H1 (cell line): ENCODE measurements around the gene USP16. TPM values are rescaled to one million over a fixed set of nuclear protein-coding genes. Genes with fewer than 3 reads are reported as not detected.
"Not testable (repeated sequence)": the region's sequence is repeated elsewhere in the genome, so short reads cannot be mapped to it uniquely, and the experiment has no call there.

Source experiments
- CTCF ChIA-PET: fragments of 300-600 bp; sonication (Branson Sonifier 250); formaldehyde crosslinking; loops from one replicate; lab custom pipeline; 2021; ENCODE audit not compliant: partially characterized antibody; lab: Charles Lee
- POLR2A ChIA-PET: fragments of 300-600 bp; sonication (Branson Sonifier 250); formaldehyde crosslinking; loops from one replicate; lab custom pipeline; 2021; ENCODE audit warnings: inconsistent platforms; ENCODE audit not compliant: partially characterized antibody; lab: Charles Lee
- DNase-seq, 2 experiments: peaks; one replicate each; pipeline versions ENCODE4 v3.0.0 to v3.0.0-alpha.2; 2010 to 2022; ENCODE audit warnings: low spot score in 2 of 2, low read depth in 1 of 2, mixed read lengths in 1 of 2
- FAIRE-seq: peaks from 2 replicates; lab custom pipeline; 2011; peaks lifted over from hg19 to GRCh38; lab: Jason Lieb, UNC
- H2AFZ ChIP-seq: 2 replicates; pipeline ENCODE4 v1.8.1; 2012; ENCODE audit warnings: low read length, inconsistent platforms
- H2AK5ac ChIP-seq: 2 replicates; pipeline ENCODE4 v1.6.1; 2013; ENCODE audit warnings: low read depth, low read length
- H2BK120ac ChIP-seq: replicated peaks from 2 replicates; pipeline ENCODE3; 2013; ENCODE audit warnings: low read depth, low read length, inconsistent platforms
- H2BK12ac ChIP-seq: 2 replicates; pipeline ENCODE4 v1.6.1; 2013; ENCODE audit warnings: low read depth, low read length
- H2BK15ac ChIP-seq: 2 replicates; pipeline ENCODE4 v1.6.1; 2013; ENCODE audit warnings: low read length
- H2BK20ac ChIP-seq: 2 replicates; pipeline ENCODE4 v1.6.1; 2013; ENCODE audit warnings: low read length
- H2BK5ac ChIP-seq: 2 replicates; pipeline ENCODE4 v1.6.1; 2013; ENCODE audit warnings: low read depth, low read length
- H3K14ac ChIP-seq: 2 replicates; pipeline ENCODE4 v1.6.1; 2013; ENCODE audit warnings: inconsistent platforms; ENCODE audit not compliant: insufficient read length
- H3K18ac ChIP-seq: 2 replicates; pipeline ENCODE4 v1.6.1; 2013; ENCODE audit warnings: low read length; ENCODE audit errors: extremely low read depth
- H3K23ac ChIP-seq: 2 replicates; pipeline ENCODE4 v1.6.1; 2013; ENCODE audit warnings: inconsistent platforms; ENCODE audit not compliant: insufficient read length
- H3K23me2 ChIP-seq: 2 replicates; pipeline ENCODE4 v1.6.1; 2013; ENCODE audit warnings: low read depth, low read length
- H3K27ac ChIP-seq: 2 replicates; pipeline ENCODE4 v1.6.1; 2011; ENCODE audit warnings: low read depth, low read length, inconsistent platforms
- H3K27me3 ChIP-seq, 4 experiments: replicated peaks in 1 of 4; 1 replicate in 1 of 4; 2 replicates in 3 of 4; pipeline versions ENCODE4 v1.6.1 to v1.8.1; 2011 to 2013; ENCODE audit warnings: low read length in 3 of 4, mild to moderate bottlenecking in 3 of 4, inconsistent platforms in 2 of 4, mixed read lengths in 2 of 4, moderate library complexity in 1 of 4; ENCODE audit not compliant: control insufficient read depth in 3 of 4, insufficient read depth in 3 of 4; ENCODE audit errors: extremely low read depth in 1 of 4
- H3K36me3 ChIP-seq, 4 experiments: 2 replicates each; pipeline versions ENCODE4 v1.6.1 to v1.8.1; 2011 to 2013; ENCODE audit warnings: mild to moderate bottlenecking in 4 of 4, low read length in 3 of 4, moderate library complexity in 2 of 4, control low read depth in 1 of 4, inconsistent platforms in 1 of 4; ENCODE audit not compliant: insufficient read depth in 4 of 4, control insufficient read depth in 2 of 4
- H3K4ac ChIP-seq: replicated peaks from 2 replicates; pipeline ENCODE3; 2013; ENCODE audit warnings: low read length, low read depth, mixed read lengths, inconsistent platforms; ENCODE audit not compliant: insufficient read length
- H3K4me1 ChIP-seq, 4 experiments: replicated peaks in 1 of 4; 1 replicate in 1 of 4; 2 replicates in 3 of 4; pipeline versions ENCODE4 v1.6.1 to v1.8.1; 2011 to 2013; ENCODE audit warnings: low read length in 3 of 4, inconsistent platforms in 2 of 4, mixed read lengths in 1 of 4; ENCODE audit not compliant: insufficient read depth in 4 of 4, control insufficient read depth in 3 of 4
- H3K4me2 ChIP-seq, 2 experiments: 2 replicates each; pipeline versions ENCODE4 v1.6.1 to v1.8.1; 2011 to 2013; ENCODE audit warnings: low read depth in 2 of 2, low read length in 2 of 2, control low read depth in 1 of 2, inconsistent platforms in 1 of 2, mild to moderate bottlenecking in 1 of 2; ENCODE audit not compliant: insufficient read depth in 1 of 2
- H3K4me3 ChIP-seq, 4 experiments: fragments of 200-600, 300-600 bp in 1 of 4; sonication (generic), shearing (Covaris generic), sonication (Bioruptor Twin) in 1 of 4; 2 replicates each; pipeline versions ENCODE4 v1.5.1 to v1.8.1; 2011 to 2016; ENCODE audit warnings: low read length in 4 of 4, low read depth in 3 of 4, control low read depth in 2 of 4, inconsistent platforms in 2 of 4, mild to moderate bottlenecking in 2 of 4, mixed read lengths in 1 of 4, moderate library complexity in 1 of 4; ENCODE audit not compliant: insufficient read depth in 2 of 4; ENCODE audit errors: extremely low read depth in 1 of 4
- H3K56ac ChIP-seq: replicated peaks from 2 replicates; pipeline ENCODE3; 2013; ENCODE audit warnings: low read depth, mild to moderate bottlenecking, mixed read lengths, low read length, inconsistent platforms; ENCODE audit not compliant: insufficient read length
- H3K79me1 ChIP-seq: 2 replicates; pipeline ENCODE4 v1.6.1; 2013; ENCODE audit warnings: low read depth, low read length, control low read depth
- H3K79me2 ChIP-seq, 2 experiments: 2 replicates each; pipeline versions ENCODE4 v1.6.1 to v1.8.1; 2012 to 2013; ENCODE audit warnings: low read length in 2 of 2, mild to moderate bottlenecking in 2 of 2, inconsistent platforms in 1 of 2; ENCODE audit not compliant: insufficient read depth in 2 of 2, control insufficient read depth in 1 of 2
- H3K9ac ChIP-seq, 4 experiments: replicated peaks in 1 of 4; 1 replicate in 1 of 4; 2 replicates in 3 of 4; pipeline versions ENCODE4 v1.6.1 to v1.8.1; 2011 to 2013; ENCODE audit warnings: low read depth in 3 of 4, low read length in 3 of 4, control low read depth in 2 of 4, mild to moderate bottlenecking in 2 of 4, moderate library complexity in 2 of 4, inconsistent platforms in 1 of 4; ENCODE audit errors: extremely low read depth in 1 of 4
- H3K9me3 ChIP-seq, 2 experiments: 2 replicates each; pipeline versions ENCODE4 v1.6.1 to v1.8.1; 2012 to 2013; ENCODE audit warnings: mild to moderate bottlenecking in 2 of 2, moderate library complexity in 2 of 2, control low read depth in 1 of 2, inconsistent platforms in 1 of 2, low read depth in 1 of 2, low read length in 1 of 2, mixed read lengths in 1 of 2; ENCODE audit not compliant: insufficient read depth in 2 of 2
- H4K20me1 ChIP-seq, 2 experiments: replicated peaks in 1 of 2; 2 replicates each; pipeline versions ENCODE3 to v1.8.1; 2011 to 2013; ENCODE audit warnings: inconsistent platforms in 2 of 2, low read length in 2 of 2, mild to moderate bottlenecking in 1 of 2; ENCODE audit not compliant: insufficient read depth in 2 of 2, control insufficient read depth in 1 of 2
- H4K5ac ChIP-seq: 2 replicates; pipeline ENCODE4 v1.6.1; 2013; ENCODE audit warnings: low read length, low read depth, mixed read lengths, inconsistent platforms; ENCODE audit not compliant: insufficient read length
- H4K8ac ChIP-seq: 2 replicates; pipeline ENCODE4 v1.8.0; 2013; ENCODE audit warnings: mild to moderate bottlenecking, moderate library complexity, low read length, inconsistent platforms; ENCODE audit not compliant: insufficient read depth; ENCODE audit errors: extremely low read depth
- H4K91ac ChIP-seq: replicated peaks from 2 replicates; pipeline ENCODE3; 2013; ENCODE audit warnings: low read length, mixed read lengths, inconsistent platforms; ENCODE audit not compliant: insufficient read length
- WGBS, 2 experiments: shearing (Covaris generic) in 1 of 2; methylation state at CpG; one replicate each; pipeline versions ENCODE4 v1.1.6 to v1.1.7; 2013 to 2015; ENCODE audit warnings: low lambda C conversion rate in 2 of 2, mixed read lengths in 2 of 2, inconsistent platforms in 1 of 2, low coverage in 1 of 2, missing lambda C conversion rate in 1 of 2; ENCODE audit not compliant: insufficient replicate concordance in 2 of 2, insufficient coverage in 1 of 2, insufficient read length in 1 of 2; ENCODE audit errors: extremely low coverage in 1 of 2, missing lambda C conversion rate in 1 of 2; 5-methylcytosine and 5-hydroxymethylcytosine counted together
- polyA plus RNA-seq, 7 experiments: library from polyadenylated mRNA; depleted of rRNA in 3 of 7; stranded (reverse) in 5 of 7; unstranded in 2 of 7; fragments of >200 nt in 5 of 7; fragments of 200-250 nt in 2 of 7; gene quantifications; 1 replicate in 5 of 7; 2 replicates in 1 of 7; 4 replicates in 1 of 7; pipeline versions ENCODE4 v1.2.1 to v1.2.3, GENCODE V29; 2011 to 2013; ENCODE audit warnings: missing spikeins in 2 of 7, mixed read lengths in 2 of 7
- total RNA-seq: library from RNA; stranded (reverse); fragmentation: NEBNext Ultra II Directional; extraction: Animal tissue kit (Norgen Biotek cat#: 25700); gene quantifications from 2 replicates; pipeline ENCODE4 v1.2.1, GENCODE V29; 2021

USP16 gene
- total and polyA plus RNA-seq, 2 of the 8 experiments (the other 6 are each of a cell fraction or from before 2014, with no cell fraction given), result 3.4 to 19.1 TPM

DNA sequence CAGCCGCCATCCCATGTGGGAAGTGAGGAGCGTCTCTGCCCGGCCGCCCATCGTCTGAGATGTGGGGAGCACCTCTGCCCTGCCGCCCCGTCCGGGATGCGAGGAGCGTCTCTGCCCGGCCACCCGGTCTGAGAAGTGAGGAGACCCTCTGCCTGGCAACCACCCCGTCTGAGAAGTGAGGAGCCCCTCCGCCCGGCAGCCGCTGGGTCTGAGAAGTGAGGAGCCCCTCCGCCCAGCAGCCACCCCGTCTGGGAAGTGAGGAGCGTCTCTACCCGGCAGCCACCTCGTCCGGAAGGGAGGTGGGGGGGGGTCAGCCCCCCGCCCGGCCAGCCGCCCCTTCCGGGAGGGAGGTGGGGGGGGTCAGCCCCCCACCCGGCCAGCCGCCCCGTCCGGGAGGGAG, 13.2 kb upstream of the USP16 start:
- H2BK12ac ChIP-seq, H4K91ac ChIP-seq, H3K4me3 ChIP-seq, FAIRE-seq, H3K4ac ChIP-seq, H2BK5ac ChIP-seq, H3K4me2 ChIP-seq, H2BK120ac ChIP-seq, H3K4me1 ChIP-seq, DNase-seq, CTCF ChIA-PET, H4K20me1 ChIP-seq, H3K27me3 ChIP-seq, H4K8ac ChIP-seq, H3K23ac ChIP-seq, H3K36me3 ChIP-seq, POLR2A ChIA-PET, H2BK20ac ChIP-seq, H3K79me2 ChIP-seq, H2AFZ ChIP-seq, H3K27ac ChIP-seq, H3K23me2 ChIP-seq, H3K79me1 ChIP-seq, H3K14ac ChIP-seq, H4K5ac ChIP-seq, H3K18ac ChIP-seq, H3K56ac ChIP-seq, H2AK5ac ChIP-seq, H2BK15ac ChIP-seq, H3K9ac ChIP-seq: not testable (repeated sequence)
- WGBS, 2 experiments, result 100% methylated on average over 3 of the region's 30 CpGs; no CpG with 5 or more reads in 1 of the 2 experiments
- peaks cover 0 to 10% of the 10 kb centered on the region in 2 experiments; a peak in 1 of 4 replicates for H3K9me3 ChIP-seq
